Body of pancreas (tissue), 4 donors: ENCODE measurements around the gene C12orf57. TPM values are rescaled to one million over a fixed set of nuclear protein-coding genes. Genes with fewer than 3 reads are reported as not detected.

ENCODE experiments used
- ATAC-seq: fragments of 150-250 bp; one replicate; pipeline ENCODE4 v1.9.1; 2016
- DNase-seq, 4 donors: peaks; one replicate each; pipeline ENCODE4 v3.0.0-alpha.2; 2019
- H3K27ac ChIP-seq, 4 donors: fragments of 200-600 bp; sonication (generic); 1 replicate in 3 of 4; 2 replicates in 1 of 4; pipeline versions ENCODE4 v1.5.1 to v1.6.1; 2016 to 2019; ENCODE audit warnings: mild to moderate bottlenecking in 1 of 4, mixed read lengths in 1 of 4, moderate library complexity in 1 of 4
- H3K27me3 ChIP-seq, 2 donors: fragments of 200-600 bp; sonication (generic); one replicate each; pipeline ENCODE4 v1.6.0; 2016; ENCODE audit warnings: mild to moderate bottlenecking in 1 of 2
- H3K36me3 ChIP-seq, 2 donors: fragments of 200-600 bp; sonication (generic); replicated peaks in 1 of 2; 2 replicates each; pipeline ENCODE4 v1.5.1; 2016; ENCODE audit warnings: low read depth in 2 of 2; ENCODE audit not compliant: insufficient read depth in 1 of 2
- H3K4me1 ChIP-seq: fragments of 200-600 bp; sonication (generic); one replicate; pipeline ENCODE4 v1.6.0; 2016
- H3K4me3 ChIP-seq, 2 donors: fragments of 200-600 bp; sonication (generic); 1 replicate in 1 of 2; 2 replicates in 1 of 2; pipeline ENCODE4 v1.5.1; 2016 to 2019
- H3K9me3 ChIP-seq, 3 donors: fragments of 200-600 bp; sonication (generic); 1 replicate in 2 of 3; 2 replicates in 1 of 3; pipeline ENCODE4 v1.5.1; 2016
- CTCF ChIP-seq, 7 experiments: fragments of 450-650 bp in 4 of 7; fragments of 200-600 bp in 3 of 7; sonication (generic) in 3 of 7; IDR thresholded peaks; one replicate each; pipeline ENCODE4 v1.5.1; 2016 to 2019; ENCODE audit warnings: antibody characterized with exemption in 7 of 7
- POLR2A ChIP-seq, 3 donors: fragments of 450-650 bp; IDR thresholded peaks; one replicate each; pipeline ENCODE4 v1.6.1; 2016; ENCODE audit warnings: antibody characterized with exemption in 3 of 3, mild to moderate bottlenecking in 2 of 3
- WGBS, 2 donors: methylation state at CpG; one replicate each; pipeline ENCODE4 v1.1.5; 2017; 5-methylcytosine and 5-hydroxymethylcytosine counted together
- intact Hi-C: fragments of 100-400 bp; cut with DNase I; formaldehyde crosslinking; loops from one replicate; pipeline ENCODE4 v1.15.1; 2023
- total RNA-seq, 2 donors: library from RNA; depleted of rRNA; stranded (reverse); fragments of >200 nt; gene quantifications; one replicate each; pipeline ENCODE4 v1.1.0, GENCODE V29; 2016

C12orf57 gene
- total RNA-seq, 2 donors from 2014 or later = 219 to 302 TPM

GRCh38 chr12:6965026-6965661 lies 21.3 kb downstream of the C12orf57 start:
- Histone ChIP-seq H3K27me3 (no peaks in the 10 kb centered on the region), H3K9me3 (no peaks in the 10 kb centered on the region), H3K4me3 (peak overlapping the region in 1 of 2 donors; percentile 92), H3K27ac (peak overlapping the region; percentile 99 to 100 (median 99)), H3K36me3 (peaks cover 0 to 2% of the 10 kb centered on the region in 2 donors), H3K4me1 (peaks cover 86% of the 10 kb centered on the region)
- intact Hi-C loops = no loop called here
- TF ChIP-seq CTCF (IDR thresholded peaks at IDR 0.05) = peak; percentile 85 to 99 (median 95)
- TF ChIP-seq POLR2A (IDR thresholded peaks at IDR 0.05) = peak; percentile 24 to 49 (median 46)
- peak; percentile 92 to 96 (median 94) for DNase-seq
- peak; percentile 57 for ATAC-seq
- 6 to 15% methylated on average over 4 to 12 of the region's 12 CpGs for WGBS, 2 donors

DNA sequence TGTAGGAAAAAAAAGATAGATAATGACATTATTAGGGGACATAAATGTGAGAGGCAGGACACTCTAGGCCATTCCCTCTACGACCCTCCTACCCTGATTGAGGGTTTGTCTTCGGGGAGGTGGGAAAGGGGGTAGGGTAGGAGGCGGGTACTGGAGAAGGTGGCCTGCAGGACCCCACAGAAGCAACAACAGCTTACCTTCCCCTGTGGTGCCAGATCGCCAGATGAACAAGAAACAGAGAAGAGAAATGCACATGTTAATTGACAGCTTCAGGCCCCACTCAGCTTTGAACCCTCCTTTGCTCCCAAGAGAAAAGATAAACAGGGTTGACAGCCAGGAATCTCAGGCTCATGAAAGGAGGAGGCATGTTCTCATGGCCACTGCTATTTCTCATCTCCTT lies 21.9 kb downstream of the C12orf57 start:
- TF ChIP-seq CTCF (IDR thresholded peaks at IDR 0.05) = no peak
- no peak for TF ChIP-seq POLR2A (IDR thresholded peaks at IDR 0.05)
- Histone ChIP-seq H3K9me3 (no peaks in the 10 kb centered on the region), H3K27me3 (no peaks in the 10 kb centered on the region), H3K4me1 (peaks cover 83% of the 10 kb centered on the region), H3K27ac (peak overlapping the region; percentile 99 to 100 (median 99)), H3K36me3 (peaks cover 0 to 2% of the 10 kb centered on the region in 2 donors), H3K4me3 (no peak overlapping the region)
- ATAC-seq (no peak), DNase-seq (no peak)
- intact Hi-C loops = no loop called here
- 41 to 44% methylated on average over 4 of the region's 4 CpGs for WGBS, 2 donors

- ATAC-seq = no peak
- peaks cover 79% of the 10 kb centered on the region for H3K4me1 ChIP-seq
- H3K4me3 ChIP-seq = no peak overlapping the region
- no peak for TF ChIP-seq POLR2A (IDR thresholded peaks at IDR 0.05)
- no peak for TF ChIP-seq CTCF (IDR thresholded peaks at IDR 0.05)
- no peaks in the 10 kb centered on the region for H3K9me3 ChIP-seq
- H3K27ac ChIP-seq = peak overlapping the region in 3 of 4 donors; percentile 86 to 99 (median 99)
- intact Hi-C loops = no loop called here
- no peaks in the 10 kb centered on the region for H3K27me3 ChIP-seq
- peaks cover 0 to 2% of the 10 kb centered on the region in 2 donors for H3K36me3 ChIP-seq
- no peak for DNase-seq
- WGBS, 2 donors = 35 to 47% methylated on average over 7 of the region's 7 CpGs
Measured at GRCh38 chr12:6966351-6966750, 22.5 kb downstream of the C12orf57 start.

DNA sequence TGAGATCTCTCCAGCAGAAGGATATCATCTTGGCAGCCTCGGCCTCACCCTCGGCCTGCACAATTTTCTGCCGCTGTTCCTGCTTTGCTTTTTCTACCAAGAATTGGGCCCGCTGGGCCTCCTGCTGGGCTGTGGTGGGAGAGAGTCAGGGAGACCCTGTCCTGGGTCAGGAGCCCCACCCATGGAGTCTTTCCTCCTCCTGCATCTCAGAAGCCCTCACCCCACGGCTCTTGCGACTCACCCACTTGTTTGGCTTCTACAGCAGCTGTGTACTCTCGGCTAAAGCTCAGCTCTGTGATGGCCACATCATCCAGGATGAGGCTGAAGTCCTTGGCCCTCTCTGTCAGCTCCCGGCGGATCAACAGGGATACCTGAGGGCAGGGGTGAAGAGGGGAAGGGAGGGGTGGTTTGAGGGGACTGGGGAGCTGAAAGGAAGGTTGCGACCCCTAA lies 23.9 kb downstream of the C12orf57 start:
- no peak for TF ChIP-seq POLR2A (IDR thresholded peaks at IDR 0.05)
- TF ChIP-seq CTCF (IDR thresholded peaks at IDR 0.05) = no peak
- Histone ChIP-seq H3K36me3 (peaks cover 0 to 2% of the 10 kb centered on the region in 2 donors), H3K4me3 (no peak overlapping the region), H3K27me3 (no peaks in the 10 kb centered on the region), H3K4me1 (peaks cover 73% of the 10 kb centered on the region), H3K27ac (peak overlapping the region; percentile 16 to 99 (median 92)), H3K9me3 (no peaks in the 10 kb centered on the region)
- intact Hi-C loops = no loop called here
- WGBS, 2 donors = 48 to 55% methylated on average over 8 to 9 of the region's 10 CpGs
- ATAC-seq (no peak), DNase-seq (no peak)

DNA sequence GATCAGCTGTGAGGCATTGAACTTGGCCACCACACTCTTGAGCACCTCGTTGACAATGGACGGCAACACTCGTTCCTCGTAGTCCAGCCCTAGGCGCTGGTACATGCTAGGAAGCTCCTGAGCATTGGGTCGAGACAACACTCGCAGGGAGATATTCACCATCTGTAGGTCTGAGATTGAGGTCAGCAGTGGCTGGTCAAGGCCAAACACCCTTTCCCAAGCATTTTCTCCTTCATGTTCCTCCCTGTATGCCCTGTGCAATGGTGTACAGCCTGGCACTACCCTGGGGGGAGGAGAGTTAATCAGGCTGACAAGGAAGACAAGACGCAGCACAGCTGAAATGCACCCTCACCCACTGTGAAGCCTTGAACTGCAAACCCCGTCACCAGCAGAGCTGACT lies 24.6 kb downstream of the C12orf57 start:
- no peaks in the 10 kb centered on the region for H3K9me3 ChIP-seq
- no peak for TF ChIP-seq POLR2A (IDR thresholded peaks at IDR 0.05)
- TF ChIP-seq CTCF (IDR thresholded peaks at IDR 0.05) = no peak
- DNase-seq (no peak), ATAC-seq (no peak)
- H3K4me3 ChIP-seq = no peak overlapping the region
- intact Hi-C loops = no loop called here
- peaks cover 70% of the 10 kb centered on the region for H3K4me1 ChIP-seq
- H3K36me3 ChIP-seq = peaks cover 0 to 2% of the 10 kb centered on the region in 2 donors
- no peaks in the 10 kb centered on the region for H3K27me3 ChIP-seq
- H3K27ac ChIP-seq = peak overlapping the region in 3 of 4 donors; percentile 86 to 99 (median 99)
- 42 to 45% methylated on average over 8 to 9 of the region's 9 CpGs for WGBS, 2 donors
